GM12874 (cell line): ENCODE results near the gene ISOC2.

Source experiments
- CTCF ChIP-seq: IDR thresholded peaks from 2 replicates; pipeline ENCODE4 v1.5.1; 2011; ENCODE audit warnings: low read depth, mild to moderate bottlenecking, control low read depth, low read length, moderate library complexity; ENCODE audit not compliant: insufficient read depth

Gene ISOC2

GRCh38 chr19:55455576-55456235 lies 5.7 kb downstream of the ISOC2 start:
- no peak for TF ChIP-seq CTCF

- TF ChIP-seq CTCF = peak; percentile 78
These were observed 6.6 kb downstream of the ISOC2 start for GRCh38 chr19:55454787-55455243.

- no peak for TF ChIP-seq CTCF
These were observed 7.8 kb downstream of the ISOC2 start for GRCh38 chr19:55453511-55454260.

DNA sequence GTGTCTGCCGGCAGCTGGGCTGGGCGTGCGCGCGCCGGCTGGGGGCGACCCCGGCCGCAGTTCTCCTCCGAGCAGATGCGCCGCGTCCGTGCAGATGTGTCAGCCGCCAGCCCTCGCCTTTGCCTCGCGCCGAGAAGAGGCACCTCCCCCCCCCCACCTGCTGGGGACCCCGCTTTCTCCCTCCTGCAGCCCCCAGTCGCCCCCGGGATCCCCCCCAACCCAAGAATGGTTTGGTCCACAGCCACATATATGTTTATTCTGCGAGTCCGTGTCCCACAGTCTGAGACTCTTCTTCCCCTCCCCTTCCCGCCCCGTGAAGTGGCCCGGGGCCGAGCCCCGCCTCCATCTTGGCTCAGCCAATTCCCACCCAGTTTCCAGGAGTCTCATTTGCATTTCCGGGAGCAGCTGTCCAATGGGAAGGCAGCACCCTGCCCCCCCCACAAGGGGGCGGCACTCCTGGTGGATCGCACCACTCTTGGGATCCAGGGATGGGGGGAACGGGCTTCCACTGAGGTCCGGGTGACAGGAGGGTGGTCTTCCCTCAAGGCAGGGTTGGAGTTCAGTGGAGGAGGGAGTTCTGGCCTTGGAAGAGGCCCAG lies 8.6 kb downstream of the ISOC2 start:
- TF ChIP-seq CTCF = no peak

DNA sequence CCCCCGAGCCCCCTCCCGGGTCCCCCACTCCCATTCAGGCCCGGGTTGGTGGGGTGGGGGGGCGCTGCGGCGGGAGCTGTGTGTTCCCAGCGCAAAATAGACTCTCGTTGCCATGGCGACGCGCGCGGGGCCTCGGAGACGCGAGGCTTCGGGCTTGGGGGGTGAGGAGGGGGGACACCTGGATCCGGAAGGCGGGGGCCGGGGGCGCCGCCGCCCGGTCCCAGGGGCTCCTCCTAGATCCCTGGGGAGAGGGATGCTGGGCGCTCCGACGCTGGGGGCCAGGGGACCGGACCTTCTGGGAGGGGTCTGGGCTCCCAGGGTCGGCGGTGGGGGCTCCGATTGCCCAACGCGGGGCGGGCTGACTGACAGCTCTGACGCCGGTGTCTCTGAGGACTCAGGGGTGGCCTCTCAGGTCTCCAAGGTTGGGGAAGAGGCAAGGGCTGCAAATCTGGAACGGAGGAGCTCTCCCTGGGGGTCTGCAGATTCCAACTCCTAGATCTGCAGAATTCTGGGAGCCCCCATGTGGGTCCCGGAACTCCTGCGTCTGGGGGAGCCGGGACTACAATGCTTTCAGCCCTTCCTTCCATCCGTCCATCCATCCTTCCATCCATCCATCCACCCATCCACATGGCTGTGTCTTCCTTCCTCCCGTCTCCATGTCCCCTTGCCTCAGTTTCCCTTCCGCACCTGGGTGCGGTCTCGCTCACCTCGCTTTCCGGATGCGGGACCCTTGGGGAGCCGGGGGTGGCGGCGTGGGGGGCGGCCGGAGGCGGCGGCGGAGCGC lies 9.3 kb downstream of the ISOC2 start:
- TF ChIP-seq CTCF = no peak

DNA sequence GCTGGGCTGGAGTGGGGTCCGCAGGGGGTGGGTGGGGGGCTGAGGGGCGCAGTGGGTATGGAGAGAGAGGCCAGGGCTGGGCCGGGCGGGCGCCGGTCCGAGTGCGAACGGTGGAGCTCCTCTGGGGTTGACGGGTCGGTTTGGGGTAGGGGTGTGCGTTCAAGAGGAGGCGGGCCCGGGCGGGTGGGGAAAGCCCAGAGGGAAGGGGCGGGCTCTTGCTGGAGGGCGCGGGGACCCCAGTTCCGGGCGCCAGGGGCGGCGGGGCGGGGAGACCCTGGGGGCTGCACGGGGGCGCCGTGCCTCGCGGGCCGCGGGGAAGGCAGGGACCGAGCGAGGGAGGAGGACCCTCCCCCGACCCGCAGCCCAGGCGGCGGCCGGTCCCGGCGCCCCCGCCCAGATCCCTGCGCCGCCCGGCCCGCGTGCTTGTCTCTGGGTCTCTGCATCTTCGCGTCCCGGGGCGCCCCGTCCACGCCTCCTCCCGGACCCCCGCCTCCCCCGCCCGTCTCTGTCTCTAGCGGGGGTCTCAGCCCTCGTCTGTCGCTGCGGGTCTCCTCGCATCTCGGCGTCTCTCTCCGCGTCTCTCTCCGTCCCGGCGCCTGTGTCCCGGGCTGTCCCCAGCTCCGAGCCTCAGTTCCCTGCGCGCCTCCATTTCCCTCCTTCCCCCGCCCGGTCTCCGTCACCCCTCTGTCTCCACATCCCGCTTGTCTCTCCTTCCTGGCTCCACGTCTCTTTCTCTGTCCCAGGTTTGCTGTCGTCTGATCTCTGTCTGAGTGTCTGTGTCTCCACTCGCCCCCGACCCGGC lies 10.1 kb downstream of the ISOC2 start:
- no peak for TF ChIP-seq CTCF
